Astrocyte of the cerebellum (primary cell): ENCODE data around the gene DHRS7B.
"Not testable (repeated sequence)": the region's sequence is repeated elsewhere in the genome, so short reads cannot be mapped to it uniquely, and the experiment has no call there.

Experiments used
- DNase-seq: peaks from one replicate; pipeline ENCODE4 v3.0.0-alpha.2; 2011; ENCODE audit warnings: low read depth
- H3K4me3 ChIP-seq: 2 replicates; pipeline ENCODE4 v1.5.1; 2011; ENCODE audit warnings: mild to moderate bottlenecking, low read depth, low read length, moderate library complexity
- in situ Hi-C: cut with HindIII; loops from 2 replicates; pipeline ENCODE4 v1.10.0; 2017; ENCODE audit warnings: low sequenced_read_pairs
- TF ChIP-seq, protein P1 (sequence below): IDR thresholded peaks from 2 replicates; pipeline ENCODE4 v1.5.1; 2012; ENCODE audit warnings: low read length, low read depth, moderate library complexity, mild to moderate bottlenecking; ENCODE audit errors: missing control alignments

The DHRS7B gene

DNA sequence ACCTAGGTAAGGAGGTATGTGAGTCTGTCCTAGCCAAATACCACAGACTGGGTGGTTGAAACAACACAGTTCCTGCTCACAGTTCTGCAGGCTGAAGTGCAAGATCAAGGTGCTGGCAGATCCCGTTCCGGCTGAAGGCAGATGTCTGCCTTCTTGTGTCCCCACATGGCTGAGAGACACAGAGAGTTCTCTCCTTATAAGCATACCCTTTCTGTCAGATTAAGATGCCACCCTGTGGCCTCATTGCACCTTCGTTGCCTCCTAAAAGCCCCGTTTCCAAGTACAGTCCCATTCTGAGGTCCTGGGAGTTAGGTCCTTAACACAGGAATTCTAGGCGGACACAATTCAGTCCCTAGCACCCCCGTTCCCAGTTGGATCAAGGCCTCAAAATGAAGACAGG, 96.3 kb downstream of the DHRS7B start:
- in situ Hi-C loops, result no loop called here
- no peak overlapping the region for H3K4me3 ChIP-seq
- DNase-seq, result no peak
- TF ChIP-seq, protein P1, sequence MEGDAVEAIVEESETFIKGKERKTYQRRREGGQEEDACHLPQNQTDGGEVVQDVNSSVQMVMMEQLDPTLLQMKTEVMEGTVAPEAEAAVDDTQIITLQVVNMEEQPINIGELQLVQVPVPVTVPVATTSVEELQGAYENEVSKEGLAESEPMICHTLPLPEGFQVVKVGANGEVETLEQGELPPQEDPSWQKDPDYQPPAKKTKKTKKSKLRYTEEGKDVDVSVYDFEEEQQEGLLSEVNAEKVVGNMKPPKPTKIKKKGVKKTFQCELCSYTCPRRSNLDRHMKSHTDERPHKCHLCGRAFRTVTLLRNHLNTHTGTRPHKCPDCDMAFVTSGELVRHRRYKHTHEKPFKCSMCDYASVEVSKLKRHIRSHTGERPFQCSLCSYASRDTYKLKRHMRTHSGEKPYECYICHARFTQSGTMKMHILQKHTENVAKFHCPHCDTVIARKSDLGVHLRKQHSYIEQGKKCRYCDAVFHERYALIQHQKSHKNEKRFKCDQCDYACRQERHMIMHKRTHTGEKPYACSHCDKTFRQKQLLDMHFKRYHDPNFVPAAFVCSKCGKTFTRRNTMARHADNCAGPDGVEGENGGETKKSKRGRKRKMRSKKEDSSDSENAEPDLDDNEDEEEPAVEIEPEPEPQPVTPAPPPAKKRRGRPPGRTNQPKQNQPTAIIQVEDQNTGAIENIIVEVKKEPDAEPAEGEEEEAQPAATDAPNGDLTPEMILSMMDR, result no peak

GRCh38 chr17:21227277-21227676, 100.5 kb downstream of the DHRS7B start:
- in situ Hi-C loops, H3K4me3 ChIP-seq, DNase-seq: not testable (repeated sequence)

DNA sequence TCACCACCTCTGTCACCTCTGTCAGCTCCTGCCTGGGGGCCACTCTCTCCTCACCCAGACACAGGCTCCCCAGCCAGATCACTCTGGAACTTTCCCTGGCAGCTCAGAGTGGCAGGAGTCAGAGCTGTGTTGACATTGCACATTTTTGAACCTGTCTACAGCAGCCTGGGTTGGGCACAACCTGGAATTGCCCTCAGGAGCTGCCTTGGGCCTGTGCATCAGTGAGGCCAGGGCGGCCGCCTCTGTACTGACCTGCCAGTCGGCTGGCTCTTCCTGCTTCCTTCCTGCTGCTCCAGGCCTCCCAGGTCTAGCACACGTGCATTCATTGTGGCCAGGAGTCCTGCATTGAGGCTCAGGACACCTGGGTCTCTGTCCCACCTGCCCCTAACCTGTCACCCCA, 101.3 kb downstream of the DHRS7B start:
- H3K4me3 ChIP-seq, result no peak overlapping the region
- TF ChIP-seq, protein P1, result no peak
- in situ Hi-C loops, result no loop called here
- no peak for DNase-seq

DNA sequence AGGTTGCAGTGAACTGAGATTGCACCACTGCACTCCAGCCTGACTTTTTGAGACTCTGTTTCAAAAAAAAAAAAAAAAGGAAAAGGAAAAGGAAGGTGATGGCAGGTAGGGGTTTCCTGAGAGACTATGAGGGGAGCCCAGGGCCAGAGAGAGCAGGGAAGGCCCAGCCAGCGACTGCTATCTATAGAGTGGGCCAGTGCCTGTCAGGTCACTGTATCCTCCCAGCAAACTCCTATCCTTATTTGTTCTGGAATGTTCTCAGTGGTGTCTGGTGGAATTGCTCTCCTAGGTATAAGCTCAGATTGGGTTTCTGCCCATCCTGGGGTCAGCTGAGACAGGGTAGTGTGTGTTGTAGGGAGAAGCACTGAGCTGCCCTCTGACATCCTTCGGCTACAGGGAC, 102.1 kb downstream of the DHRS7B start:
- no peak overlapping the region for H3K4me3 ChIP-seq
- TF ChIP-seq, protein P1, result no peak
- DNase-seq, result no peak
- in situ Hi-C loops, result no loop called here

DNA sequence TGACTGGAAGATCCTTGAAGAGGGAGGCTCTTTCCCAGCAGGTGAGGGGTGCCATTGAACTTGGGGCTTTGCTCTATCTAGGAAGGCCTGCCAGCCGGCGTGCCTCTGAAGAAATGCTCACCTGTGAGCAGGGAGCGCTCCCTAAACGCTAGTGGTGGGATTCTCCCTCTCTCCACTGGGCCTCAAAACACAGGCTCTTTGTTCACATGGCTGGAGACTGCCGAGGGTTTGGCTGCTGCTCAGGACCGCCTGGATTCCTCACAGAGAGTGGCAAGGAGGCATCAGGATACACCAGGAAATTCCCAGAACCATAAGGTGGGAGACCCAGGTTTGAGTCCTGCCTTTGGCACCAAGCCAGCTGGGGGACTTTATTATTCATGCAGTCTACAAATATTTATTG, 104.8 kb downstream of the DHRS7B start:
- in situ Hi-C loops, result no loop called here
- no peak overlapping the region for H3K4me3 ChIP-seq
- TF ChIP-seq, protein P1, result no peak
- no peak for DNase-seq

- no peak for DNase-seq
- TF ChIP-seq, protein P1, result no peak
- in situ Hi-C loops, result no loop called here
- H3K4me3 ChIP-seq, result no peak overlapping the region
These were observed 105.4 kb downstream of the DHRS7B start for GRCh38 chr17:21232033-21232749.

- DNase-seq, result no peak
- TF ChIP-seq, protein P1, result no peak
- in situ Hi-C loops, result no loop called here
These were observed 107.0 kb downstream of the DHRS7B start for GRCh38 chr17:21233581-21234347.

More at GRCh38 chr17:21233581-21234347, 107.0 kb downstream of the DHRS7B start:
- no peak overlapping the region for H3K4me3 ChIP-seq
